Esophagus muscularis mucosa (tissue), 4 donors: ENCODE results near the gene KIAA1614.

Source experiments
- CTCF ChIP-seq, 3 experiments: fragments of 200-600 bp in 2 of 3; fragments of 450-650 bp in 1 of 3; sonication (generic) in 2 of 3; IDR thresholded peaks; one replicate each; pipeline ENCODE4 v1.5.1; 2017 to 2019; ENCODE audit warnings: antibody characterized with exemption in 3 of 3, mild to moderate bottlenecking in 2 of 3, moderate library complexity in 1 of 3
- EP300 ChIP-seq: sonication (generic); formaldehyde crosslinking; IDR thresholded peaks from one replicate; pipeline ENCODE4 v1.6.1; 2017; ENCODE audit warnings: antibody characterized with exemption
- POLR2A ChIP-seq: fragments of 450-650 bp; IDR thresholded peaks from one replicate; pipeline ENCODE4 v1.6.1; 2017; ENCODE audit warnings: antibody characterized with exemption, moderate library complexity, mild to moderate bottlenecking, low read depth
- POLR2AphosphoS5 ChIP-seq, 2 donors: sonication (generic); formaldehyde crosslinking; IDR thresholded peaks; one replicate each; pipeline ENCODE4 v1.6.1; 2017; ENCODE audit warnings: antibody characterized with exemption in 2 of 2

DNA sequence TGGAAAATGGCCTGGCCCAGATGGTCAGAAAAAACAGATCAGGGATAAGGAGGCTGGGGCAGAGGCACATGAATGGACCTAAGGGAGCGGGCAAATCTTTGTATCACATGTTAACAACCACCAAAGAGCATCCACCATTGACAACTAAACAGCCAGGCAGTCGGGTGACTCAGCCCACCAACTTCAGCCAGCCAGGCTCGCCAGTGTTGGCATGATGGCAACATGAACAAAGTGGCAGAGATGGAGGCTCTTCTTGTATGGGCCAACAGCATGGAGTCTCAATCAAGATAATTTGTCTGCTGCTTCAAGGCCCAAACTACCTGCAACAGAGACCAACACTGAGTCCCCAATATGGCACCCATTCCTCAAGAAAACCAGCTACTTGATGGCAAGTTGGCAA is 16.5 kb upstream of the KIAA1614 start:
- TF ChIP-seq CTCF (IDR thresholded peaks at IDR 0.05), result no peak
- TF ChIP-seq POLR2A, result no peak
- no peak for TF ChIP-seq EP300
- TF ChIP-seq POLR2AphosphoS5 (IDR thresholded peaks at IDR 0.05), result no peak
